Measurements from ENCODE around the gene HCFC1. TPM values are rescaled to one million over a fixed set of nuclear protein-coding genes. Genes with fewer than 3 reads are reported as not detected.

Gene HCFC1
- total RNA-seq, 6 experiments from 2014 or later = 52.1 to 62.1 (median 59.0) TPM

DNA sequence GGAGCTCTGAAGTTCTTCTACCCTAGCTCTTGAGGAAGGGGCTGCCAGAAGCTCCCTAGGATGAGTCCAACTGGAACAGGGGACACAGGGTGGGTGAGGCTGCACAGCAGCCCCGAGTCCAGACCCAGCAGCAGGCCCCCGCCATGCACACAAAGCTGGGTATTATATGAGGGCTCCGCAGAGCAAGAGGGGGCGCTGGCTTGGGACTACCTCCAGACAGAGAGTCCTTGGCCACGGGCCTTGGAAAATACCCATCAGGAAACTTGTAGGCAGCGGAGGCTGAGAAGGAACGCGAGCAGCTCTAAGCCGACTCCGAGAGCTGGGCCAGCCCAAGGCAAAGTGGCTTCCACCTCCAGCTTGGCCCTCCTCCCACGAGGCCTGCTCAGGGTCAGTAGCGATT, 8.1 kb downstream of the HCFC1 start:
- Mint-ChIP-seq H3K4me1 (ENCODE audit: low read depth) (peaks cover 26% of the 10 kb centered on the region), H3K27ac (no peak overlapping the region), H3K9me3 (no peaks in the 10 kb centered on the region), H3K36me3 (ENCODE audit: low read depth) (peaks cover 5% of the 10 kb centered on the region; the same call in 1 of the 2 replicates), H3K27me3 (ENCODE audit: insufficient read depth) (peaks cover 2% of the 10 kb centered on the region; the same call in 1 of the 2 replicates), H3K4me3 (no peak overlapping the region)
- TF ChIP-seq, protein P1, sequence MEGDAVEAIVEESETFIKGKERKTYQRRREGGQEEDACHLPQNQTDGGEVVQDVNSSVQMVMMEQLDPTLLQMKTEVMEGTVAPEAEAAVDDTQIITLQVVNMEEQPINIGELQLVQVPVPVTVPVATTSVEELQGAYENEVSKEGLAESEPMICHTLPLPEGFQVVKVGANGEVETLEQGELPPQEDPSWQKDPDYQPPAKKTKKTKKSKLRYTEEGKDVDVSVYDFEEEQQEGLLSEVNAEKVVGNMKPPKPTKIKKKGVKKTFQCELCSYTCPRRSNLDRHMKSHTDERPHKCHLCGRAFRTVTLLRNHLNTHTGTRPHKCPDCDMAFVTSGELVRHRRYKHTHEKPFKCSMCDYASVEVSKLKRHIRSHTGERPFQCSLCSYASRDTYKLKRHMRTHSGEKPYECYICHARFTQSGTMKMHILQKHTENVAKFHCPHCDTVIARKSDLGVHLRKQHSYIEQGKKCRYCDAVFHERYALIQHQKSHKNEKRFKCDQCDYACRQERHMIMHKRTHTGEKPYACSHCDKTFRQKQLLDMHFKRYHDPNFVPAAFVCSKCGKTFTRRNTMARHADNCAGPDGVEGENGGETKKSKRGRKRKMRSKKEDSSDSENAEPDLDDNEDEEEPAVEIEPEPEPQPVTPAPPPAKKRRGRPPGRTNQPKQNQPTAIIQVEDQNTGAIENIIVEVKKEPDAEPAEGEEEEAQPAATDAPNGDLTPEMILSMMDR (IDR thresholded peaks at IDR 0.05) = no peak
- DNase-seq = no peak

- H3K9me3 Mint-ChIP-seq = no peaks in the 10 kb centered on the region
- no peak overlapping the region for H3K4me3 Mint-ChIP-seq
- H3K27me3 Mint-ChIP-seq (ENCODE audit: insufficient read depth) = 0 out of 2 replicates have a peak, but pooled peaks cover 4% of the 10 kb centered on the region
- TF ChIP-seq, protein P1 (IDR thresholded peaks at IDR 0.05) = no peak
- no peaks in the 10 kb centered on the region for H3K36me3 Mint-ChIP-seq (ENCODE audit: low read depth)
- DNase-seq = no peak
- H3K4me1 Mint-ChIP-seq (ENCODE audit: low read depth) = peaks cover 4% of the 10 kb centered on the region
- no peak overlapping the region for H3K27ac Mint-ChIP-seq
These were observed 10.3 kb downstream of the HCFC1 start for GRCh38 chrX:153961292-153961691.

- Mint-ChIP-seq H3K36me3 (ENCODE audit: low read depth) (no peaks in the 10 kb centered on the region), H3K27ac (no peak overlapping the region), H3K4me3 (no peak overlapping the region), H3K9me3 (no peaks in the 10 kb centered on the region), H3K4me1 (ENCODE audit: low read depth) (no peaks in the 10 kb centered on the region), H3K27me3 (ENCODE audit: insufficient read depth) (0 out of 2 replicates have a peak, but pooled peaks cover 4% of the 10 kb centered on the region)
- TF ChIP-seq, protein P1 (IDR thresholded peaks at IDR 0.05) = no peak
- no peak for DNase-seq
These were observed 10.8 kb downstream of the HCFC1 start for GRCh38 chrX:153960786-153961185.

- Mint-ChIP-seq H3K9me3 (no peaks in the 10 kb centered on the region), H3K36me3 (ENCODE audit: low read depth) (no peaks in the 10 kb centered on the region), H3K27ac (no peak overlapping the region), H3K27me3 (ENCODE audit: insufficient read depth) (peaks cover 4% of the 10 kb centered on the region; the same call in 1 of the 2 replicates), H3K4me3 (no peak overlapping the region), H3K4me1 (ENCODE audit: low read depth) (no peaks in the 10 kb centered on the region)
- no peak for DNase-seq
- TF ChIP-seq, protein P1 (IDR thresholded peaks at IDR 0.05) = no peak
These were observed 11.5 kb downstream of the HCFC1 start for GRCh38 chrX:153960077-153960476.

DNA sequence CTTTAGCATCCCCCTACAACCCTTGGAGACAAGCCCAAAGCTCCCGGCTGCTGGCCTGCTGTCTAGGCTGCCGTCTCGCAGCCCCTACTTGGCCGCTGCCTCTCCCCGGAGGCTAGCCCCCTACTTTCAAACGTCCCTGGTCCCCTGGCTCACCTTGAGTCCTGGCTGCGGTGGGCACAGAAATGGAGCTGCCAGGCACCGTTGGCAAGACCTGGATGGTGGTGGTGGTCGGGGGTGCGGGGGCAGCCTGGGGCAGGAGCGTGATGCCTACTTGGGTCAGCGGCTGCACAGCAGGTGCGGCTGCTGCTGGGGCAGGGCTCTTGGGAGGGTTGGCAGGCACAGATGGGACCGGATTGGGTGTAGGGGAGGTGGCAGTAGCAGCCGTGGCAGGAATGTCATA, 12.0 kb downstream of the HCFC1 start:
- H3K36me3 Mint-ChIP-seq (ENCODE audit: low read depth) = no peaks in the 10 kb centered on the region
- no peaks in the 10 kb centered on the region for H3K4me1 Mint-ChIP-seq (ENCODE audit: low read depth)
- no peak overlapping the region for H3K27ac Mint-ChIP-seq
- no peaks in the 10 kb centered on the region for H3K9me3 Mint-ChIP-seq
- peaks cover 4% of the 10 kb centered on the region for H3K27me3 Mint-ChIP-seq (ENCODE audit: insufficient read depth)
- TF ChIP-seq, protein P1 (IDR thresholded peaks at IDR 0.05) = no peak
- no peak for DNase-seq
- H3K4me3 Mint-ChIP-seq = no peak overlapping the region

- no peaks in the 10 kb centered on the region; the same call in 1 of the 2 replicates for H3K36me3 Mint-ChIP-seq (ENCODE audit: low read depth)
- TF ChIP-seq, protein P1 (IDR thresholded peaks at IDR 0.05) = no peak
- no peaks in the 10 kb centered on the region for H3K9me3 Mint-ChIP-seq
- H3K4me1 Mint-ChIP-seq (ENCODE audit: low read depth) = no peaks in the 10 kb centered on the region
- H3K4me3 Mint-ChIP-seq = no peak overlapping the region
- H3K27me3 Mint-ChIP-seq (ENCODE audit: insufficient read depth) = peaks cover 10% of the 10 kb centered on the region
- no peak for DNase-seq
- H3K27ac Mint-ChIP-seq = no peak overlapping the region
These were observed 13.0 kb downstream of the HCFC1 start for GRCh38 chrX:153958605-153959004.

Measured in HFFc6 (cell line).